ENCODE data around the gene HES4. TPM values are rescaled to one million over a fixed set of nuclear protein-coding genes. Genes with fewer than 3 reads are reported as not detected.
A peak's percentile ranks its signal among the peaks of the same experiment; 100 is the strongest.

The HES4 gene
- total and polyA plus RNA-seq, 2 of the 13 experiments (the other 11 are each of a cell fraction or from before 2014, with no cell fraction given): 8.8 to 10.6 TPM

- TF ChIP-seq SALL1 (CRISPR knock-in tag; IDR thresholded peaks at IDR 0.05) (no peak), REL (CRISPR knock-in tag; conservative IDR thresholded peaks at IDR 0.05) (no peak), KAT8 (CRISPR knock-in tag; IDR thresholded peaks at IDR 0.05) (no peak), PHB2 (IDR thresholded peaks at IDR 0.05; ENCODE audit: partially characterized antibody) (no peak), HES4 (CRISPR knock-in tag; IDR thresholded peaks at IDR 0.05; ENCODE audit: borderline replicate concordance) (0 out of 2 replicates have a peak, but pooled peaks have one; percentile 44), ZNF337 (CRISPR knock-in tag; IDR thresholded peaks at IDR 0.05; ENCODE audit: borderline replicate concordance, low read depth) (no peak), TCF12 (IDR thresholded peaks at IDR 0.05) (no peak), TCF12 (CRISPR knock-in tag; IDR thresholded peaks at IDR 0.05) (no peak), HOXA5 (CRISPR knock-in tag; IDR thresholded peaks at IDR 0.05) (no peak), GLMP (CRISPR knock-in tag; IDR thresholded peaks at IDR 0.05; ENCODE audit: borderline replicate concordance) (no peak), HNRNPLL (IDR thresholded peaks at IDR 0.05; ENCODE audit: low read depth, low read length, poor library complexity, severe bottlenecking) (peak; percentile 57), NONO (IDR thresholded peaks at IDR 0.05) (no peak), NONO (CRISPR knock-in tag; conservative IDR thresholded peaks at IDR 0.05) (no peak), NBN (conservative IDR thresholded peaks at IDR 0.05) (no peak), NFATC3 (CRISPR knock-in tag; IDR thresholded peaks at IDR 0.05) (no peak), ZNF704 (CRISPR knock-in tag; IDR thresholded peaks at IDR 0.05; ENCODE audit: borderline replicate concordance) (no peak), ZNF225 (CRISPR knock-in tag; IDR thresholded peaks at IDR 0.05) (peak; percentile 25; the same call in 1 of the 2 replicates), ZBTB37 (CRISPR knock-in tag; IDR thresholded peaks at IDR 0.05) (no peak), ZMAT5 (CRISPR knock-in tag; IDR thresholded peaks at IDR 0.05; ENCODE audit: borderline replicate concordance, low read depth) (no peak), MEIS2 (CRISPR knock-in tag; IDR thresholded peaks at IDR 0.05) (peak; percentile 23; the same call in 1 of the 2 replicates)
- TF ChIP-seq, protein P1, sequence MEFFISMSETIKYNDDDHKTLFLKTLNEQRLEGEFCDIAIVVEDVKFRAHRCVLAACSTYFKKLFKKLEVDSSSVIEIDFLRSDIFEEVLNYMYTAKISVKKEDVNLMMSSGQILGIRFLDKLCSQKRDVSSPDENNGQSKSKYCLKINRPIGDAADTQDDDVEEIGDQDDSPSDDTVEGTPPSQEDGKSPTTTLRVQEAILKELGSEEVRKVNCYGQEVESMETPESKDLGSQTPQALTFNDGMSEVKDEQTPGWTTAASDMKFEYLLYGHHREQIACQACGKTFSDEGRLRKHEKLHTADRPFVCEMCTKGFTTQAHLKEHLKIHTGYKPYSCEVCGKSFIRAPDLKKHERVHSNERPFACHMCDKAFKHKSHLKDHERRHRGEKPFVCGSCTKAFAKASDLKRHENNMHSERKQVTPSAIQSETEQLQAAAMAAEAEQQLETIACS (CRISPR knock-in tag; IDR thresholded peaks at IDR 0.05): no peak
- TF ChIP-seq, protein P2, sequence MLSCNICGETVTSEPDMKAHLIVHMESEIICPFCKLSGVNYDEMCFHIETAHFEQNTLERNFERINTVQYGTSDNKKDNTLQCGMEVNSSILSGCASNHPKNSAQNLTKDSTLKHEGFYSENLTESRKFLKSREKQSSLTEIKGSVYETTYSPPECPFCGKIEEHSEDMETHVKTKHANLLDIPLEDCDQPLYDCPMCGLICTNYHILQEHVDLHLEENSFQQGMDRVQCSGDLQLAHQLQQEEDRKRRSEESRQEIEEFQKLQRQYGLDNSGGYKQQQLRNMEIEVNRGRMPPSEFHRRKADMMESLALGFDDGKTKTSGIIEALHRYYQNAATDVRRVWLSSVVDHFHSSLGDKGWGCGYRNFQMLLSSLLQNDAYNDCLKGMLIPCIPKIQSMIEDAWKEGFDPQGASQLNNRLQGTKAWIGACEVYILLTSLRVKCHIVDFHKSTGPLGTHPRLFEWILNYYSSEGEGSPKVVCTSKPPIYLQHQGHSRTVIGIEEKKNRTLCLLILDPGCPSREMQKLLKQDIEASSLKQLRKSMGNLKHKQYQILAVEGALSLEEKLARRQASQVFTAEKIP (CRISPR knock-in tag; IDR thresholded peaks at IDR 0.05; ENCODE audit: borderline replicate concordance): no peak
Observed at GRCh38 chr1:960363-961131, 39.4 kb downstream of the HES4 start, which contains the start of gene KLHL17 (continued).

Measured in HepG2 (cell line).